BE2C (cell line): ENCODE measurements around the gene UBXN7.
"Not testable (repeated sequence)": the region's sequence is repeated elsewhere in the genome, so short reads cannot be mapped to it uniquely, and the experiment has no call there.

Experiments
- DNase-seq: peaks from one replicate; pipeline ENCODE4 v3.0.0-alpha.2; 2020
- H3K27me3 ChIP-seq: fragments of 250-450 bp; sonication (Bioruptor Pico); 2 replicates; pipeline ENCODE4 v1.5.1; 2020; ENCODE audit warnings: mild to moderate bottlenecking
- H3K36me3 ChIP-seq: fragments of 250-450 bp; sonication (Bioruptor Pico); 2 replicates; pipeline ENCODE4 v1.5.1; 2020; ENCODE audit warnings: mild to moderate bottlenecking
- H3K4me1 ChIP-seq: fragments of 250-450 bp; sonication (Bioruptor Pico); 2 replicates; pipeline ENCODE4 v1.5.1; 2020
- H3K4me3 ChIP-seq: 2 replicates; pipeline ENCODE4 v1.5.1; 2011; ENCODE audit warnings: low read depth, low read length
- H3K9me3 ChIP-seq: fragments of 250-450 bp; sonication (Bioruptor Pico); 2 replicates; pipeline ENCODE4 v1.5.1; 2020
- TF ChIP-seq, protein P1 (sequence below): IDR thresholded peaks from 2 replicates; pipeline ENCODE4 v1.5.1; 2012; ENCODE audit warnings: mild to moderate bottlenecking, low read depth, low read length

Gene UBXN7

DNA sequence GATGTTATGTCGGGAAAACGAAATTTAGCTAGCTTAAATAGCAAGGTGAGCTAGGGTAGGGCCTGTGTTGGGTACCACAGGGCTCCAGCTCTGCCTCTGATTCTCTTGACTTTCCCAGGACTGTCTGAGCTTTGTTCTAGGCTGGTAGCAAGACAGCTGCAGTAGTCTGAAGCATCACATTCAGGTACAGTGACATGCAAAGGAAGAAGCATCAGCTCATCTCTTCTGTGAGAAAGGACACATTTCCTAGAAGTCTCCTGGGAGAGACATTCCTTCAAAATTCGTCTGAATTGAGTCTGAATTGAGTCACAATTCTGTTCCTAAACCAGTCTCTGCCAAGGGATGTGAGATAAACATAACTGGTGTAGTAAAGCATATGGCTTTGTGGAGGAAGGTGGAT is 8.5 kb upstream of the UBXN7 start:
- Histone ChIP-seq H3K4me1 (peaks cover 3% of the 10 kb centered on the region), H3K4me3 (no peak overlapping the region), H3K9me3 (no peaks in the 10 kb centered on the region), H3K27me3 (no peaks in the 10 kb centered on the region), H3K36me3 (no peaks in the 10 kb centered on the region)
- TF ChIP-seq, protein P1, sequence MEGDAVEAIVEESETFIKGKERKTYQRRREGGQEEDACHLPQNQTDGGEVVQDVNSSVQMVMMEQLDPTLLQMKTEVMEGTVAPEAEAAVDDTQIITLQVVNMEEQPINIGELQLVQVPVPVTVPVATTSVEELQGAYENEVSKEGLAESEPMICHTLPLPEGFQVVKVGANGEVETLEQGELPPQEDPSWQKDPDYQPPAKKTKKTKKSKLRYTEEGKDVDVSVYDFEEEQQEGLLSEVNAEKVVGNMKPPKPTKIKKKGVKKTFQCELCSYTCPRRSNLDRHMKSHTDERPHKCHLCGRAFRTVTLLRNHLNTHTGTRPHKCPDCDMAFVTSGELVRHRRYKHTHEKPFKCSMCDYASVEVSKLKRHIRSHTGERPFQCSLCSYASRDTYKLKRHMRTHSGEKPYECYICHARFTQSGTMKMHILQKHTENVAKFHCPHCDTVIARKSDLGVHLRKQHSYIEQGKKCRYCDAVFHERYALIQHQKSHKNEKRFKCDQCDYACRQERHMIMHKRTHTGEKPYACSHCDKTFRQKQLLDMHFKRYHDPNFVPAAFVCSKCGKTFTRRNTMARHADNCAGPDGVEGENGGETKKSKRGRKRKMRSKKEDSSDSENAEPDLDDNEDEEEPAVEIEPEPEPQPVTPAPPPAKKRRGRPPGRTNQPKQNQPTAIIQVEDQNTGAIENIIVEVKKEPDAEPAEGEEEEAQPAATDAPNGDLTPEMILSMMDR, result no peak
- DNase-seq, result no peak

DNA sequence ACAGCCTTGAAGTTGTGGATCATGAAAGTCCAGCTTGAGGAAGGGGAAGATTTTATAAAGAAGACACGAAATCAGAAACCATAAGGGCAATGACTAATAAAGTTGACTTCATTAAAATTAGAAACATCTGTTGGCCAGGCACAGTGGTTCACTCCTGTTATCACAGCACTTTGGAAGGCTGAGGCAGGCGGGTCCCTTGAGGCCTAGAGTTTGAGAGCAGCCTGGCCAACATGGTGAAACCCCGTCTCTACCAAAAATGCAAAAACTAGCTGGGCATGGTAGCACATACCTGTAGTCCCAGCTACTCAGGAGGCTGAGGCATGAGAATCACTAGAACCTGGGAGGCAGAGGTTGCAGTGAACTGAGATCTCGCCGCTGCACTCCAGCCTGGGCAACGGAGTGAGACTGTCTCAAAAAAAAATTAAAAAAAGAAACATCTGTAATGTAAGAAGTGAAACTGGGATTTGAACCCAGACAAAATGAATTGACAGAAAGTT is 7.9 kb upstream of the UBXN7 start:
- Histone ChIP-seq H3K36me3 (no peaks in the 10 kb centered on the region), H3K4me1 (peaks cover 3% of the 10 kb centered on the region), H3K9me3 (no peaks in the 10 kb centered on the region), H3K4me3 (no peak overlapping the region), H3K27me3 (no peaks in the 10 kb centered on the region)
- peak; percentile 67 for DNase-seq
- TF ChIP-seq, protein P1, result no peak

DNA sequence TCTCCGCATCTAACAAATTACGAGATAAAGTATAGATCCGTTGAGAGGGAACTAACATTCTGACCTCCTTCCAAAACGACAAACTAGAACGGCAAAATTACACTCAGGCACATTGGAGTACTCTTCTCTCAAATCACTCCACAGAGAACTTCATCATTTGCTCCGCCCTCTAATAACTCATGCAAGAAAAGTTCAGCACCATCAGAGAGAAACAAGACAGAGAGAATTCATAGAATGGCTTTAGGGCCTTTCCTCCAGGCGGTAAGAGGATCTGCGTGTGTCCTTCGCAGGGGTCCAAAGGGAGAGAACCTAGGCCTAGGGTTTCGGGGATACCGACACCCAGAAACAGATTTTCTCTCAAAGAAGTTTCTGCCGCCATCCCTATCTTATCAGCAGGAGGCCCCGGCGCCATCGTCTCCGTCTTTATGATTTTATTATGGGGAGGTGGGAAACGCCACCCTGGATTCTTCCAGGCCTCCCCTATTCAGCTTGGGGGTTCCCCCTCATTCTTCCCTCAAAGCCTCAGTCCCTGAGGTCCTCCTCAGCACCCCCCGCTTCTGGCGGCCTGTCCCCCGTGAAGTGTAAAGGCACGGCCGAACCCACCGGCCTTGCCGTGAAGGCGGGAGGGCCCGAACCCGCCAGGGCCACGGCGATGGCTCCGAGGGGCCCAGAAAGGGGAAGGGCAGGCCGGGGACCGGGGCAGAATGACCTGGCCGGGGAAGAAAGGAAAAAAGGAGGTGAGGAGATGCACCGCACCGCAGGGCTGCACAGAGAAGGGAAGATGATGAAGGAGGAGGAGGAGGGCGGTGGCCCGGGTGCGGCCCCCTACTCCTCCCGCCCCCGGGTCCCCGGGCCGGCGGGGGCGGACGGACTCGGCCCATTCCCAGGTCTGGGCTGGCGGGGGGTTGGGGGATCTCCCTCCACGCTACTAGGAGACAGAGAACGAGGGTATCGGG is 768 bp downstream of the UBXN7 start:
- no peaks in the 10 kb centered on the region; the same call in 1 of the 2 replicates for H3K36me3 ChIP-seq
- H3K4me1 ChIP-seq, result no peaks in the 10 kb centered on the region
- H3K9me3 ChIP-seq, result no peaks in the 10 kb centered on the region
- peak overlapping the region; percentile 91 for H3K4me3 ChIP-seq
- DNase-seq, result peak; percentile 20
- TF ChIP-seq, protein P1, result no peak
- no peaks in the 10 kb centered on the region for H3K27me3 ChIP-seq

DNA sequence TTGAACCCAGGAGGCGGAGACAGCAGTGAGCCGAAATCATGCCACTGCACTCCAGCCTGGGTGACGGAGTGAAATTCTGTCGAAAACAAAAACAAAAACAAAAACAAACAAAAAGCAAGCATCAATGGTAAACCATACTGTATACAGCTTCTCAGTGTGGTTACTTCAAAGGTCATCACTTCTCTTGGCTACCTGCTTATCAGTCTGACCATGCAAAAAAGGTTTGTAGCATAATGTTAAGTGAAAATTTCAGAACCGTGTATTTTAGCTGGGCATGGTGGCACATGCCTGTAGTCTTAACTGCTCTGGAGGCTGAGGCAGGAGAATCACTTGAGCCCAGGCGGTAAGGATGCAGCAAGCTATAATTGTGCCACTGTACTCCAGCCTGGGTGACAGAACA is 4.2 kb downstream of the UBXN7 start:
- Histone ChIP-seq H3K4me1 (peaks cover 6% of the 10 kb centered on the region), H3K4me3 (no peak overlapping the region), H3K27me3 (no peaks in the 10 kb centered on the region), H3K9me3 (no peaks in the 10 kb centered on the region), H3K36me3 (no peaks in the 10 kb centered on the region; the same call in 1 of the 2 replicates)
- DNase-seq, result no peak
- TF ChIP-seq, protein P1, result no peak

DNA sequence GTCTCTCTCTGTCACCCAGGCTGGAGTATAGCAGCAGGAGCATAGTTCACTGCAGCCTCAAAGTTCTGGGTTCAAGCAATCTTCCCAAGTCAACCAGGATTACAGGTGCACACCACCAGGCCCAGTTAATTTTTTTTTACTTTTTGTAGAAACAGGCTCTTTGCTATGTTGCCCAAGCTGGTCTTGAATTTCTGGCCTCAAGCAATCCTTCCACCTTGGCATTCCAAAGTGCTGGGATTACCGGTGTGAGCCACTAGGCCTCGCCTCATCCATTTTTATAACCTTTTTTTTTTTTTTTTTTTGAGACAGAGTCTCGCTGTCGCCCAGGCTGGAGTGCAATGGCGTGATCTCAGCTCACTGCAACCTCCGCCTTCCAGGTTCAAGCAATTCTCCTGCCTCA is 7.8 kb downstream of the UBXN7 start:
- DNase-seq, H3K9me3 ChIP-seq, H3K4me3 ChIP-seq, H3K36me3 ChIP-seq, H3K27me3 ChIP-seq: not testable (repeated sequence)
- H3K4me1 ChIP-seq, result peaks cover 23% of the 10 kb centered on the region

DNA sequence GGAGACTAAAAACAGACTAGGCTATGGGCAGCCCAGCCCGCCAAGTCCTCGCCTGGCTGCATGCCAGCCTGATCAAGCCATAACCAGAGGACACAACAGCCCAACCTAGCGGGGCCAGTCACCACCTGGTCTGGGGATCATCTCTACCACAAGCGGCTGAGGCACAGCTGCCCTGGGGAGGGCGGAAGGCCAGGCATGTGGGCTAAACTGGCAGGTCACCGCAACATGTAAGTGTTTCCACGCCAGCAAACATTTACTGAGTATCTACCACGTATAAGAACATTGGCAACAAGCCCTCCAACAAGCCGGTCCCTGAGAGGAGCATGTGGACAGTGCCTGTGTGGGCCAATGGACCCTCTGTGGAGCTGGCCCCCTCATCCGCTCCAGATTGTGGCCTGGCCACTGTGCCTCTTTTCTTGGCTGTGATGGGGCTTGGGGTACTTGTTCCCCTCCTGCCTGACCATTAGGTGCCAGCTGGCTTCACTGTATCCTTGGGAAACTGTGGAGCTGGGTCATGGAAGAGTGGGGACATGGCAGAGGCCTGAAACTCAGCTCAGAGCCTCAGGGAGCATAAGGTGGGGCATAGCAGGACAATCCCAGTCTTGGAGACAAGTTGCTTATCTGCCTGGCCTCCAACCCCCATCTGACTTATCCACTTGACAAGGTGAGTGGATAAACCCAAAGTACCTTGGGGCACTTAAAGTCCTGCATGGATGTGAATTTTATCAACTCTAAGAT is 9.0 kb downstream of the UBXN7 start:
- Histone ChIP-seq H3K27me3 (no peaks in the 10 kb centered on the region), H3K36me3 (peaks cover 6% of the 10 kb centered on the region), H3K4me1 (peaks cover 23% of the 10 kb centered on the region), H3K4me3 (no peak overlapping the region), H3K9me3 (no peaks in the 10 kb centered on the region)
- TF ChIP-seq, protein P1, result peak; percentile 26; the same call in 1 of the 2 replicates
- peak; percentile 93 for DNase-seq

DNA sequence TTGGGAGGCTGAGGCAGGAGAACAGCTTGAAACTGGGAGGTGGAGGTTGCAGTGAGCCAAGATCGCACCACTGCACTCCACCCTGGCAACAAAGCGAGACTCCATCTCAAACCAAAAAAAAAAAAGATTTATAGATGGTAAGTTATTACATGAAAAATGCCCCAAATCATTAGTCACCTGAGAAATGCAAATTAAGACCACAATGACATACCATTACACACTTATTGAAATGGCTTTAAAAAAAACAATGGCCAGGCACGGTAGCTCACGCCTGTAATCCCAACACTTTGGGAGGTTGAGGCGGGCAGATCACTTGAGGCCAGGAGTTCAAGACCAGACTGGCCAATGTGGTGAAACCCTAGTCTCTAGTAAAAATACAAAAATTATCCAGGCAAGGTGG is 10.6 kb downstream of the UBXN7 start:
- not testable (repeated sequence) for H3K36me3 ChIP-seq, H3K27me3 ChIP-seq, H3K4me3 ChIP-seq, H3K9me3 ChIP-seq, DNase-seq
- peaks cover 23% of the 10 kb centered on the region for H3K4me1 ChIP-seq
